ENCODE results near the gene CLK2. TPM values are rescaled to one million over a fixed set of nuclear protein-coding genes. Genes with fewer than 3 reads are reported as not detected.

CLK2 gene
- total and polyA plus RNA-seq, 9 of the 15 experiments (the other 6 are each of a cell fraction or from before 2014, with no cell fraction given): 13.5 to 81.4 (median 39.6) TPM

GRCh38 chr1:155277902-155278688 lies 4.8 kb upstream of the CLK2 start (continued):
- TF ChIP-seq THRB (CRISPR knock-in tag; conservative IDR thresholded peaks at IDR 0.05) (no peak), ZBTB33 (CRISPR knock-in tag; IDR thresholded peaks at IDR 0.05) (no peak), HES1 (IDR thresholded peaks at IDR 0.05; ENCODE audit: low read depth) (no peak), MNT (conservative IDR thresholded peaks at IDR 0.05) (peak; percentile 30 to 47), GATA2 (CRISPR knock-in tag; IDR thresholded peaks at IDR 0.05) (no peak), PKNOX1 (IDR thresholded peaks at IDR 0.05) (peak; percentile 41; the same call in 1 of the 2 replicates), STAG1 (CRISPR knock-in tag; IDR thresholded peaks at IDR 0.05; ENCODE audit: borderline replicate concordance) (peak; percentile 5; the same call in 1 of the 2 replicates), PRMT5 (CRISPR knock-in tag; IDR thresholded peaks at IDR 0.05) (peak; percentile 85; the same call in 1 of the 2 replicates), E2F4 (CRISPR knock-in tag; IDR thresholded peaks at IDR 0.05; ENCODE audit: low read depth) (peak; percentile 55; the same call in 1 of the 2 replicates), MIER1 (IDR thresholded peaks at IDR 0.05; ENCODE audit: low read depth) (peak; percentile 85), ETS1 (conservative IDR thresholded peaks at IDR 0.05; ENCODE audit: control insufficient read depth, low read depth, low read length) (peak; percentile 14; the same call in 1 of the 2 replicates), NFRKB (IDR thresholded peaks at IDR 0.05; ENCODE audit: low read depth) (no peak)
